Stimulated activated CD8-positive, alpha-beta memory T cell treated with anti-CD3 and anti-CD28 coated beads, Interleukin-7, amount 100 ng/mL, for 1 hour (primary cell): ENCODE measurements around the gene INSIG1.

Source experiments
- DNase-seq, 2 donors: peaks; one replicate each; pipeline ENCODE4 v3.0.0-alpha.2; 2020; ENCODE audit warnings: low read depth in 2 of 2

The INSIG1 gene

GRCh38 chr7:155303039-155303593 lies 5.4 kb downstream of the INSIG1 start:
- no peak for DNase-seq

- DNase-seq, result no peak
Measured at GRCh38 chr7:155303897-155304296, 6.2 kb downstream of the INSIG1 start.

- no peak for DNase-seq
Measured at GRCh38 chr7:155305231-155305904, 7.7 kb downstream of the INSIG1 start.

GRCh38 chr7:155306673-155307470 lies 9.2 kb downstream of the INSIG1 start:
- no peak for DNase-seq

GRCh38 chr7:155308330-155309020 lies 10.8 kb downstream of the INSIG1 start:
- DNase-seq, result no peak

GRCh38 chr7:155309021-155309338 lies 11.3 kb downstream of the INSIG1 start:
- DNase-seq, result no peak

DNA sequence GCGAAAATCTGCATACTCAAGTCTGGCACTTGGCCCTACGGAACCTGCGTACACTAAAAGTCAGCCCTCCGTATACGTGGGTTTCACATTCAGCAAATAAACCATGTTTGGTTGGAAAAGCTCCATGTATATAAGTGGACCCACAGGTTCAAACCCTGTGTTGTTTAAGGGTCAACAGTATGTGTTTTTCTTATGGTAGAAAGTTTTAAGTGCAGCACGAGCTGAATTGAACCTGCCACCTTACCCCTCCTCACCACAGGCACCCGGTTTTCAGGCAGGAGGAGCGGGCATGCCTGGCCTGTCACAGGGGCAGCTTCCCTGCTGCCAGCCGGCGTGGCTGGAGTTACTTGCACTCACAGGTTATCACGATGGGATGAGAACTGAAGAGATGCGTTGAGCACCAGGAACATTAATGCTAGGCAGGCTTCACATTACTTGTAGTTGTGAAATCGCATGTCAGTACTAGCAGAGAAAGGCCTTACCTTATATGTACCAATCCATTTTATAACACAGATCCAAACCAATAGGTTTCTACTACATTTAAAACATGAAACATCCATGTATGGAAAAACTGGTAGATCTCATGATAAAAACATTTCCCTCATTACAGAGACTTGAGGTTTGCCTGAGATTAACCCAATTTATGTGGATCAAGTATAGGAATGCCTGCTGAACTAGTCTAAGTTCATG lies 12.9 kb downstream of the INSIG1 start:
- DNase-seq, result no peak

DNA sequence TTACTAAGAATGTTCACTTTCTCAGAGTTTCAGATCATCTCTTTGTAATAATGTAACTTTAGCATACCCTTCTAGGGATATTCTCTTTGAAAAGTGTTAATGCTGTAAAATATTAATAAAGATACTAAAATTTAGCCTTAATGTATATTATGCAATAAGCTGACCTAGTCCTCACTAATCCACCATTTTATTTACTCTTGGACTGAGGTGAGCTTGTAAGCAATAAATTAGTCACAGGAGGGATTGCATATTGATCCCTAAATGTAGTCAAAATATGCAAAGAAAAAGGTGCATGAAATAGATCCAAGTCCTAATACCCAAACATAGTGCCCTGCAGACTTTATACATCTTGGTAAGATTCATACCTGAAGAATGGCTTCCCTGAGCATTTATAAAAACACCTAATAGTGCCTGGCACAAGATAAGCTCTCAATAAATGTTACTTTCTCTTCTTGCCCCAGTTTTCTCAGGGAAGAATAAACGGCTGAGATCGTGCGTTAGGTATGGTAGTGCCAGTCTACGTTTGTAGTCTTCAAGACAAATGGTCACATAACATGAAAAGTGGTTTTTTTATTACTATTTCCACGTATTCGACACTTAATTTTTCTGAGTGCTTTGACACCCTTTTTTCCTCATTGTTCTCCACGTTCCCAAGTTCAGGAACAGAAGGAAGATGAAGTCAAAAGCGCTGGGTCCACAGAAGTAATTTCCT lies 14.3 kb downstream of the INSIG1 start:
- DNase-seq, result no peak

DNA sequence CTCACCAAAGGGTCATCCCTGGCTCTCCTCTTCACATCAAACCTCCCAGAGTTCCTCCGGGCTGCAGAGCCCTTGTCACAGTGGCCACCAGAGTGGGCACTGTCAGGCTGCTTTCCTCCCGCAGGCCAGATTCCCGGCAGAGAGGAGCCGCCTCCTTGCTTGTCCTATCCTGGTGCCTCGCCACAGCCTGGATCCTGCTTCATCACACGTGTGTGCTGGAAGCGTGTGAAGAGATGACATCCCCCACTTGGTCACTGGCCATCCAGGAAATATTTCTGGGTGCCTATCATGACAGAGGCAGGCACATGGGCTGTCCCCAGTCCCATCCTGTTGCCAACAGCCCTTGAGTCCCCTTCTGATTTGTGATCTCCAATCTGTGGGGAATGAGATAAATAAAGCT lies 15.0 kb downstream of the INSIG1 start:
- DNase-seq, result no peak

GRCh38 chr7:155313096-155313495 lies 15.4 kb downstream of the INSIG1 start:
- no peak for DNase-seq

DNA sequence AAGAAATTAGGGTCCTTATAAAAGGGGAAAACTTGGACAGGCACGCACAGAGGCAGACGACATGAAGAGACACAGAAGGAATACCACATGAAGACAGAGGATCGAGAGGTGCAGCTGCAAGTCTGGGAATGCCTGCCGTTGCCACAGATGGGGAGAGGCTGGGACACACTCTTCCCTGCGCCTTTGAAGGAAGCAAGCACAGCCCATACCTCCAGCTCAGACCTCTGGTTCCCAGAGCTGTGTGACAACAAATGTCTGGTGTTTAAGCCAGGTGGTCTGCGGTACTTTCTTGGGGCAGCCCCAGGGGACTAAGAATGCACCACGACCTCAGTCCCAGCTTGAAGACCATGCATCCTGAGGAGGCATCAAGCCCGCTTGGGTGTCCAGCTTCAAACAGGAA lies 18.3 kb downstream of the INSIG1 start:
- no peak for DNase-seq

DNA sequence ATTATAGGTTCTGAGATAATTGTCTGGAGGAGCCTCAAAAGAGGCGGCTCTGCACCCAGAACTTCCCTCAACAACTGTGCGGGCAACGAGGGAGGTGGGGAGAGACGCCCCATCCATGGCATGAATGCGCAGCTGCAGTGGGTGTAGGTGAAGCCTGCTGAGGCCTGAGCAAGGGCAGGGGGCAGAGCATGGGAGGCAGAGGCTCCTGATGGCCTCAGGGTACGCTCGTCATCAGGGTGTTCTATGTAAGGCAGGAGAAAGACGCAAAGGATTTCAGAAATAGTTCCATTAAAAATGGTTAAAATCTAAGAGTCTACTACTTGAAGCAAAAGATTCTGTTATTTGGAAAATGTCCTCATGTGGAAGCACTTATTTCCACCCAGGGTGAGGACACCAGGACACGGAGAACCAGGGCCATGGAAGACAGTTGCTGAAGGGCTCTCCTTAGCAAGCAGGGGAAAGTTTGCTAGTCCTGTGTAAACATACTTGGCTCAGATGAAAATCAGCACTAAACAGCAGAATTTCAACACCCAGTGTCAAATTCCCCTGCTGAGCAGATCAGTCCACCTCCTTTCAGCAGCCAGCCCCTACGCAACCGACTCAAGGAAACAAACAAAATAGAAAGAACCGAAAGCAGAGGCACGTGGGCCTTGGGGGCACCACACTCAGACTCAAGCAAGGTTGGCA lies 18.9 kb downstream of the INSIG1 start:
- DNase-seq, result no peak

- no peak for DNase-seq
Measured at GRCh38 chr7:155317114-155317434, 19.4 kb downstream of the INSIG1 start.

GRCh38 chr7:155318245-155318644 lies 20.6 kb downstream of the INSIG1 start:
- DNase-seq, result no peak

- DNase-seq, result no peak
Measured at GRCh38 chr7:155322530-155322929, 24.9 kb downstream of the INSIG1 start.

DNA sequence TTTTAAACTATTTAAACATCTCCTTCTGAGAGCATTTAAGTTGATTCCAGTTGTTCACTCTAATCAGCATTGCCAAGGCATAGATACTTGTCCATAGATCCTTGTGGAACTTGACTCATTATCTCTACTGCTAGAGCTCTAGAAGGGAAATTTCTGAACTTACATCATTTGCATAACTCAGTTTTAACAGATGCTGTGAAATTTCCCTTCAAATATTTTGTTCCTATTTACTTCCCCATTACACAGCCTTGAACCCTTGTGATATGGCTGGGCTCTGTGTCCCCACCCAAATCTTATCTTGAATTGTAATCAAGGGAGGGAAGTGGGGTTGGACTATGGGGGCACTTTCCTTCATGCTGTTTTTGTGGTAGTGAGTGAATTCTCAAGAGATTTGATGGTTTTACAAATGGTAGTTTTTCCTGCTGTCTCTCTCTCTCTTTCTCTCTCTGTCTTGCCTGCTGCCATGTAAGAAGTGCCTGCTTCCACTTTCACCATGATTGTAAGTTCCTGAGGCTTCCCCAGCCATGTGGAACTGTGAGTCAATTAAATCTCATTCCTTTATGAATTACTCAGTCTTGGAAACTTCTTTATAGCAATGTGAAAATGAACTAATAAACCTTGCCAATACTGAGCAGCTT lies 25.4 kb downstream of the INSIG1 start:
- DNase-seq, result no peak

DNA sequence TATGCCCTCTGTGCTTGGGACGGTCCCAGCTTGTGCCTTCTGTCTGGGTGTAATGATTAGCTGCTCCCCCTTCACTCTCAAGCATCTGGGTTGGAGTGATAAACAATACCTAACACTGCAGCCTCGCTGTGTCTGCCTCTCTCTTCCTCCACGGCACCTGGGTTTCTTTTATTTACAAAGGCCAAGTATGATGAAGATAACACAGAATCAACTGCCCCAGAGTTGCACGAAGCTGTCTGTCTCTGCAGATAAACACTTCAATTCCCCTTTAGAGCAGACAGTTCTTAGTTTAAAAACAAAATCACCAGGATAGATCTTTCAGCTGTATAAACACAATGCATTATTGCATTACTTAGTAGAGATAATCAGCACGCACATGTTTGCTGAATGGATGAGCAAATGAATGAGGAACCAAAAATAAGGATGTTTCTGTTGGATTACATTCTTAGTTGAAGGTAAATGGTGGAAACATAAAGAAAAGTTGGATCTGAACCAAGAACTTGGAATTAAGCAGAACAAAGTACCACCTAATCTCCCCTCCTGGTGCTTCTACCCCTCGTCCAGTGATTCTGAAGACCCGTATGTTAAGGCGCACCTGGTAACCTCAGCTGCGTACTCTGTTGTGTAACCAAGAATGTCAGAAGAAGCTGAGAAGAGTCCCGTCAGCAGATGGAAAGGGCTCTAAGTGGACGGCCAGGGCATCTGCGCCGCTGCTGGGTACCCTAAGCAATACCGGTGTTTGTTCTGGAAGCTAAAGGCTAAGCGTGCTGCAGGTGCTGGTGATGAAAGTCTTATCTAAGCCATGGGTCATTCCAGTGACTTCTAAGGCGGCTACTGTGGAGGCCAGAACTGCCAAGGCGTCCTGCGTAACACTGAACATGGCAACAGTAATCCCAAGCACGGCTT lies 26.6 kb downstream of the INSIG1 start:
- no peak for DNase-seq

DNA sequence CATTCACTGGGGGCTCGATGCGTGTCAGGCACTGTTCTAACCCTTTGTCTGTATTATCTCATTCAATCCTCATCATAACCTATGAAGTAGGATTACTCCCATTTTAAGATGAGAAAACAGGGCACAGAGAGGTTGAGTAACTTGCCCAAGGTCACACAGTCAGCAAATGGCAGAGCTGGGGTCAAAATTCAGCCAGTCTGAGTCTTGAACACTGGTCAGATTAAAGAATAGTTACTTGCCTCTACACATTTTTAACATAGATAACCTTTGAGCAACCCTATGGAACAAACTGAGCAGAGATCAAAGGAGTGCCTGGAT lies 27.2 kb downstream of the INSIG1 start:
- no peak for DNase-seq

DNA sequence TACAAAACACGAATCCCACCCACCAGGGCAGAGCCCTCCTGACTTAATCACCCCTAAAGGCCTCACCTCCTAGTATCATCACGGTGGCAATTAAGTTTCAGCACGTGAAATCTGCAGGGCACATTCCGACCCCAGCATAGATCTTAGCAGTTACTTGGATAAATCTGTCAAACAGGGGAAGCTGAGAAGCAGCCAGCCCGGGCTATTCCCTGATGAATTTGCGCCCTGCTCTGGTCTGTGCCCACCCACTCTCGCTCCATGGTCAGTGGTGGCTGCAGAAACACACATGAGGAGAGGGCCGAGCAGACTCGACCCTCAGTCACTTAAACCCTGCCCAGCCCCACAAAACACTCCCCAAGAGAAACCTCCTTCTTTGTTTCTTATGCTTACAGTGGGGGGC lies 28.7 kb downstream of the INSIG1 start:
- no peak for DNase-seq
